Duodenal mucosa (tissue), 2 donors: ENCODE results near the gene TMEM209.
"Not testable (repeated sequence)": the region's sequence is repeated elsewhere in the genome, so short reads cannot be mapped to it uniquely, and the experiment has no call there.

Experiments
- H3K27ac ChIP-seq: one replicate; pipeline ENCODE4 v1.7.0; 2013; ENCODE audit warnings: low read depth, low read length
- H3K27me3 ChIP-seq, 2 donors: one replicate each; pipeline ENCODE4 v1.7.0; 2013; ENCODE audit warnings: low read length in 2 of 2, control low read depth in 1 of 2; ENCODE audit not compliant: insufficient read depth in 2 of 2, control insufficient read depth in 1 of 2
- H3K36me3 ChIP-seq, 2 donors: one replicate each; pipeline ENCODE4 v1.7.0; 2013; ENCODE audit warnings: low read length in 2 of 2, control low read depth in 1 of 2; ENCODE audit not compliant: insufficient read depth in 2 of 2, control insufficient read depth in 1 of 2
- H3K4me1 ChIP-seq, 2 donors: one replicate each; pipeline ENCODE4 v1.7.0; 2013; ENCODE audit warnings: low read length in 2 of 2, control low read depth in 1 of 2; ENCODE audit not compliant: insufficient read depth in 2 of 2, control insufficient read depth in 1 of 2
- H3K4me3 ChIP-seq, 2 donors: one replicate each; pipeline ENCODE4 v1.7.0; 2013; ENCODE audit warnings: low read length in 2 of 2, low read depth in 1 of 2
- H3K9ac ChIP-seq, 2 donors: one replicate each; pipeline ENCODE4 v1.7.0; 2013; ENCODE audit warnings: low read length in 2 of 2, low read depth in 1 of 2
- H3K9me3 ChIP-seq, 2 donors: one replicate each; pipeline ENCODE4 v1.7.0; 2013; ENCODE audit warnings: low read length in 2 of 2, control low read depth in 1 of 2; ENCODE audit not compliant: control insufficient read depth in 1 of 2

Gene TMEM209

GRCh38 chr7:130232209-130232608 is 27.0 kb upstream of the TMEM209 start:
- Histone ChIP-seq H3K9me3 (no peaks in the 10 kb centered on the region), H3K4me3 (no peak overlapping the region), H3K4me1 (peaks cover 8 to 18% of the 10 kb centered on the region in 2 donors), H3K9ac (no peak overlapping the region), H3K27me3 (no peaks in the 10 kb centered on the region), H3K27ac (no peak overlapping the region), H3K36me3 (no peaks in the 10 kb centered on the region)

- Histone ChIP-seq H3K4me3 (no peak overlapping the region), H3K4me1 (peaks cover 8 to 18% of the 10 kb centered on the region in 2 donors), H3K36me3 (no peaks in the 10 kb centered on the region), H3K27ac (no peak overlapping the region), H3K9ac (no peak overlapping the region), H3K9me3 (no peaks in the 10 kb centered on the region), H3K27me3 (no peaks in the 10 kb centered on the region)
Measured at GRCh38 chr7:130231792-130232191, 26.6 kb upstream of the TMEM209 start.

- H3K27ac ChIP-seq, H3K27me3 ChIP-seq, H3K9me3 ChIP-seq, H3K4me3 ChIP-seq, H3K36me3 ChIP-seq, H3K9ac ChIP-seq: not testable (repeated sequence)
- peaks cover 8 to 18% of the 10 kb centered on the region in 2 donors for H3K4me1 ChIP-seq
Measured at GRCh38 chr7:130229981-130230380, 24.8 kb upstream of the TMEM209 start.

DNA sequence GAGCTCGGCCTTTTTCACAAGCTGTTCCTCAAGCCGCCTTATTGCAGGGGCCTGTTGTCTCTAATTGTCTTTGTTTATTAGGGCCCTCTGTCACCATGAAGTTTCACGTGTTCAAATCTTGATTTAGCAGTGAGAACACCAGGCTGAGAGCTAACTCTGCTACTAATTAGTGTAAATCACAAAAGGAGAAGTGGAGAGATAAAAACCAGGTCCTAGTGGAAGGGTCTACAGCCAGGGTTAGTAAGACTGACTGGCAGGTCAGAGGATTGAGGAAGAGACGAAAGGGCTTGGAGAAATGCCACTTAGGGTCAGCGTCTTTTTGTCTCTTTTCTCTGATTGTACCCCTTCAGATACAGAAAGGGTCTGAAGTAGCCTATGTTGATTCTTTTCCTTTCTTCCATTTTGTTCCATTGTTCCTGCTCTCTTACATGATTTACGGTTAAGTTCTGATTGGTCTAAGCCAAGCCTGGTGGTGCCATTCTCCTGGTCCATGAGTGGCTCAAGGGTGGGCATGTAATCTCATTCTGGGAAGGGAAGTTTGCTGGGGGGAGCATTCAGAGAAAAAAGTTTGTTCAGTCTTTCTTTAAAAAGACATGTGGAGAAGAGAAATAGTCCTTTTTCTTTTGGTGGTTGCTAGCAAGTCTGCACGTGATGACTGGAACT is 23.8 kb upstream of the TMEM209 start:
- no peak overlapping the region for H3K27ac ChIP-seq
- H3K36me3 ChIP-seq = no peaks in the 10 kb centered on the region
- no peak overlapping the region for H3K9ac ChIP-seq
- H3K4me3 ChIP-seq = no peak overlapping the region
- H3K9me3 ChIP-seq = no peaks in the 10 kb centered on the region
- peaks cover 0 to 9% of the 10 kb centered on the region in 2 donors for H3K4me1 ChIP-seq
- no peaks in the 10 kb centered on the region for H3K27me3 ChIP-seq

GRCh38 chr7:130227883-130228575 is 22.8 kb upstream of the TMEM209 start:
- H3K27ac ChIP-seq = no peak overlapping the region
- H3K9me3 ChIP-seq = no peaks in the 10 kb centered on the region
- H3K36me3 ChIP-seq = no peaks in the 10 kb centered on the region
- H3K27me3 ChIP-seq = no peaks in the 10 kb centered on the region
- peaks cover 0 to 7% of the 10 kb centered on the region in 2 donors for H3K4me1 ChIP-seq
- no peak overlapping the region for H3K9ac ChIP-seq
- no peak overlapping the region for H3K4me3 ChIP-seq

DNA sequence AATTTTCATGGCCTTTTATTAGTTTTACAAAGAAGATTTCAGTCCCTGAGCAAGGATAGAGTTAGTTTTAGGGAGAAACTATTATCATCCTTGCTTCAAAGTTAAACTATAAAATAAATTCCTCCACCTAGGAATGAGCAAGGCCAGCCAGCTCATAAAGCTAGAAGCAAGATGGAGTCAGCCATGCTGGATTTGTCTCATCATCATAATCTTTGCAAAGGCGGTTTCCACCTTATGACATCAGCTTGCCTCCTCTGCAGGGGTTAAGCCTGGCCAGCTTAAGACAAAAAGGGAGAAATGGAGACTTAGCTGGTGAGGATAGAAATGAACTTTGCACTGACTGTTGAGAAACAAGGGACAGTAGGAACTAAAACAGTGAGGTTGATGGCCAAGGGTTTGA is 21.1 kb upstream of the TMEM209 start:
- H3K27me3 ChIP-seq = no peaks in the 10 kb centered on the region
- H3K4me1 ChIP-seq = peaks cover 0 to 4% of the 10 kb centered on the region in 2 donors
- H3K27ac ChIP-seq = no peak overlapping the region

DNA sequence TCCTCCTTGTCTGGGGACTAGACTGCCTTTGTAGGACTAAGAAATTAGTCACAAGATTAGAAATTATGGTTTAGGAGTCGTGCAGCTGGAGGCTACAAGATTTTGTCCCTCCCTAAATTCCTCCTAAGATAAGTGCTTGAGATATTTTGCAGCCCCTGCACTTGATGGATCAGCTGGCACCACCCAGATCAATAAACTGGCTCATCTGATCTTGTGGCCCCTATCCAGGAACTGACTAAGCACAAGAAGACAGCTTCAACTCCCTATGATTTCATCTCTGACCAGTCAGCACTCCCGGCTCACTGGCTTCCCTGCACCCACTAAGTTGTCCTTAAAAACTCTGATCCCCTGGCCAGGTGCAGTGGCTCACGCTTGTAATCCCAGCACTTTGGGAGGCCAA is 19.7 kb upstream of the TMEM209 start:
- not testable (repeated sequence) for H3K4me1 ChIP-seq, H3K9ac ChIP-seq, H3K4me3 ChIP-seq, H3K27ac ChIP-seq, H3K9me3 ChIP-seq, H3K36me3 ChIP-seq, H3K27me3 ChIP-seq

More for the DNA sequence above, 21.1 kb upstream of the TMEM209 start:
- Histone ChIP-seq H3K4me3 (no peak overlapping the region), H3K36me3 (no peaks in the 10 kb centered on the region), H3K9me3 (no peaks in the 10 kb centered on the region), H3K9ac (no peak overlapping the region)

DNA sequence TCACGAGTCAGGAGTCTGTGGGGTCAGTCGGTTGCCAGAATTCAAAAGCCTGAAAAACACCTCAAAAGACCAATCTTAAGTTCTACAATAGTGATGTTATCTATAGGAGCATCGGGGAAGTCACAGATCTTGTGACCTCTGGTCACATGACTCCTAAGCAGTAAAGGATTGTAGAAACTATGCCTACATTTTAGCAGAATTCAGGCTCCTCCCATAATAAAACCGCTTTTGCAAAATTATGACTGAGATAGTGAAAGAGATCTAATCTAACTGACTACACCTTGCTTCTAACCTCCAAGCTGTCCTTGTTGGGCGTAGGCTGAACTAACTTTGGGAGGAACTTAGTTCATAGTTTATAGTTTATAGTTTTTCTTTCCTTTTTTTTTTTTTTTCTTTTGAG is 19.0 kb upstream of the TMEM209 start:
- Histone ChIP-seq H3K4me3 (no peak overlapping the region), H3K9ac (no peak overlapping the region), H3K4me1 (peaks cover 6 to 7% of the 10 kb centered on the region in 2 donors), H3K36me3 (no peaks in the 10 kb centered on the region), H3K27ac (no peak overlapping the region), H3K9me3 (no peaks in the 10 kb centered on the region), H3K27me3 (no peaks in the 10 kb centered on the region)

DNA sequence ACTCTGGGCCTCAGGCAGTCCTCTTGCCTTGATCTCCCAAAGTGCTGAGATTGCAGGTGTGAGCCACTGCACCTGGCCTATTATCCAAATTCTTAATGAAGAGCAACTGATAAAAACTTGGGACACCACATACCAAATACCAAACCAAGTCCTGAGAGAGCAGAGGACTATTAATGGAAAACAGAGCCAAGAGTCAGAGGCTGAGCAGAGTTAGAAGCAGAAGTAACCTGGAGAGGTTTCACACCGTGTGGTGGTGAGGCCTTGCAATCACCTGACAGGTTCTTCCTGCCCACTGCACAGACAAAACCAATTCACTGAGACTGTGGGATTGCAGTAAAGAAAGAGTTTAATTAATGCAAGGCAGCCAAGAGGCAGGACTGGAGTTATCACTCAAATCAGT is 18.4 kb upstream of the TMEM209 start:
- Histone ChIP-seq H3K27me3 (no peaks in the 10 kb centered on the region), H3K9ac (no peak overlapping the region), H3K36me3 (no peaks in the 10 kb centered on the region), H3K4me3 (no peak overlapping the region), H3K27ac (no peak overlapping the region), H3K4me1 (peaks cover 12% of the 10 kb centered on the region in 2 donors), H3K9me3 (no peaks in the 10 kb centered on the region)

DNA sequence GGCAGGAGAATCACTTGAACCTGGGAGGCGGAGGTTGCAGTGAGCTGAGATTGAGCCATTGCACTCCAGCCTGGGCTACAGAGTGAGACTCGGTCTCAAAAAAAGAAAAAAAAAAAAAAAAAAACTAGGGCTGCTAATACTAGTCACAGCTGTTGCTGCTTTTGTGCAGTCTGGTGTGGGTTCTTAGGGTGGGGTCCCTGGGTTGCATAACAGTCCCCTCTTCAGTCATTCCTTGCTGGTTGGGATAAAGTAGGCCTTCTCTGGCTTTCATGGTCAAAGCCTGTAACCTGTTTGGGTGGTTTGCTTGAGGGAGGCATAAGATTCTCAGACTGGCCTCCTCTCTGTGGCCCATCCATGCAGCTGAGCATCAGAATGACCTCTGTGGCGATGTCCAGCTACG is 16.5 kb upstream of the TMEM209 start:
- H3K27ac ChIP-seq = no peak overlapping the region
- no peaks in the 10 kb centered on the region for H3K36me3 ChIP-seq
- no peaks in the 10 kb centered on the region for H3K27me3 ChIP-seq
- H3K4me1 ChIP-seq = peaks cover 17 to 22% of the 10 kb centered on the region in 2 donors
- no peak overlapping the region for H3K4me3 ChIP-seq
- no peaks in the 10 kb centered on the region for H3K9me3 ChIP-seq
- H3K9ac ChIP-seq = no peak overlapping the region
